ENCODE results near the gene UGDH. TPM values are rescaled to one million over a fixed set of nuclear protein-coding genes. Genes with fewer than 3 reads are reported as not detected.
A peak's percentile ranks its signal among the peaks of the same experiment; 100 is the strongest.

UGDH gene
- 100 to 1,000 TPM; 168 to 335 (median 204) TPM for total RNA-seq

DNA sequence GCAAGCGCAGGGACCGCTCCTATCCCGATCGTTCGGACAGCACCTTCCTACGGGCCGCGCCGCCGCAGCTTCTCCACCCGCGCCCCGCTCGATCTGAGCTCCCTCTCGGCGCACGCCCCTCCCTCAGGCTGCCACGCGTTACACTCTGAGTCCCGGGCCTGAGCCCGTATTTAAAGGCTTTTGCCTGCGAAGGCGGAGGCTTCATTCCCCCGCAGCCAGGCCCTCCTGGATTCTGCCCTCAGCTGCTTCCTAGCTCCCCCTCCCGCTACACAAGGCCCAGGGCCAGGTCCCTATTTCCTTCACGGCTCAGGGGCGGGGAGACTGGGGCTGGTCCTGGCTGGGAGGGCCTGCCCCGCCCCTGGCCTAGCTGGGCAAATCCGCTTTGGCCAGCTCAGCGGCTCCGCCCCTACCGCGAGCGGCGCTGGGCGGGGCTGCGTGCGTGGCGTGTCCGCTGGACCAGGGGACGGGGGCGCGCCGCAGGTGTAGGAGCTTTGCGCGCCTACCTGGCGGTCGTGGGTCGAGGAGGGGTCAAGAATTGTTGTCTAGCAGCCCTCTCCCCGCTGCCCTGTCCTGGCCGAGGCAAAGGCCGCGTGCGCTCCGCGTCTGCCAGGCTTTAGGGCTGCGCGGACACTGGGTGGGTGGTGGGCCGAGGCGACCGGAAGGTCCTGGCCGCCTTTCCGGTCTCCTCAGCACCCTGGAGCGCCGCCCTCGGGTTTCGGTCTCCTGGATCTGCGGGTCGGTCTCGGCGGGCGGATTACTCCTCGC is at the start of gene UGDH:
Gene UGDH, minus strand, starts transcription at position 144 of the 765 bp plus-strand sequence. CDS start 5,927 bp downstream, outside the sequence.
- Histone ChIP-seq H3K4me3 (peak within 1 kb of the TSS; percentile 75 to 97 (median 92)), H3K27me3 (no peaks in the 10 kb centered on the region), H3K4me1 (peaks cover 0 to 11% (median 1%) of the 10 kb centered on the region in 4 donors), H3K9me3 (no peaks in the 10 kb centered on the region), H3K27ac (peak within 1 kb of the TSS; percentile 90 to 95 (median 93)), H3K36me3 (peaks cover 0 to 8% (median 0%) of the 10 kb centered on the region in 3 donors)
- DNase-seq = peak; percentile 94 to 98 (median 97)
- TF ChIP-seq, protein P1, sequence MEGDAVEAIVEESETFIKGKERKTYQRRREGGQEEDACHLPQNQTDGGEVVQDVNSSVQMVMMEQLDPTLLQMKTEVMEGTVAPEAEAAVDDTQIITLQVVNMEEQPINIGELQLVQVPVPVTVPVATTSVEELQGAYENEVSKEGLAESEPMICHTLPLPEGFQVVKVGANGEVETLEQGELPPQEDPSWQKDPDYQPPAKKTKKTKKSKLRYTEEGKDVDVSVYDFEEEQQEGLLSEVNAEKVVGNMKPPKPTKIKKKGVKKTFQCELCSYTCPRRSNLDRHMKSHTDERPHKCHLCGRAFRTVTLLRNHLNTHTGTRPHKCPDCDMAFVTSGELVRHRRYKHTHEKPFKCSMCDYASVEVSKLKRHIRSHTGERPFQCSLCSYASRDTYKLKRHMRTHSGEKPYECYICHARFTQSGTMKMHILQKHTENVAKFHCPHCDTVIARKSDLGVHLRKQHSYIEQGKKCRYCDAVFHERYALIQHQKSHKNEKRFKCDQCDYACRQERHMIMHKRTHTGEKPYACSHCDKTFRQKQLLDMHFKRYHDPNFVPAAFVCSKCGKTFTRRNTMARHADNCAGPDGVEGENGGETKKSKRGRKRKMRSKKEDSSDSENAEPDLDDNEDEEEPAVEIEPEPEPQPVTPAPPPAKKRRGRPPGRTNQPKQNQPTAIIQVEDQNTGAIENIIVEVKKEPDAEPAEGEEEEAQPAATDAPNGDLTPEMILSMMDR (IDR thresholded peaks at IDR 0.05) = peak in 1 of 6 experiments; percentile 15
- TF ChIP-seq POLR2A (IDR thresholded peaks at IDR 0.05) = peak; percentile 98

DNA sequence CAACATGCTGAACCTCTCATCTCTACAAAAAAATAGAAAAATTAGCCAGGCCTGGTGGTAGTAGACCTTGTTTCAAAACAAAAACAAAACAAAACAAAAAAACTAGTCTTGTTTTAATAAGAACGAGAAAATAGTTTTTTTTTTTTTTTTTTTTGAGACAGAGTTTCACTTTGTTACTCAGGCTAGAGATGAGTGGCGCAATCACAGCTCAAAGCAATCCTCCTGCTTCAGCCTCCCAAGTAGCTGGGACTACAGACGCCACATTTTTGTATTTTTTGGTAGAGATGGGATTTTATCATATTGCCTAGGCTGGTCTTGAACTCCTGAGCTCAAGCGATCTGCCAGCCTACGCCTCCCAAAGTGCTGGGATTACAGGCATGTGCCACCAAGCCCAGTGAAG is 47.7 kb upstream of the UGDH start:
- no peak overlapping the region for H3K4me3 ChIP-seq
- peaks cover 0 to 12% (median 0%) of the 10 kb centered on the region in 3 donors for H3K36me3 ChIP-seq
- no peak for TF ChIP-seq POLR2A (IDR thresholded peaks at IDR 0.05)
- TF ChIP-seq, protein P1 (IDR thresholded peaks at IDR 0.05) = no peak
- H3K9me3 ChIP-seq = no peaks in the 10 kb centered on the region
- peaks cover 0 to 2% (median 0%) of the 10 kb centered on the region in 4 donors for H3K4me1 ChIP-seq
- DNase-seq = no peak
- no peak overlapping the region for H3K27ac ChIP-seq
- H3K27me3 ChIP-seq = no peaks in the 10 kb centered on the region

DNA sequence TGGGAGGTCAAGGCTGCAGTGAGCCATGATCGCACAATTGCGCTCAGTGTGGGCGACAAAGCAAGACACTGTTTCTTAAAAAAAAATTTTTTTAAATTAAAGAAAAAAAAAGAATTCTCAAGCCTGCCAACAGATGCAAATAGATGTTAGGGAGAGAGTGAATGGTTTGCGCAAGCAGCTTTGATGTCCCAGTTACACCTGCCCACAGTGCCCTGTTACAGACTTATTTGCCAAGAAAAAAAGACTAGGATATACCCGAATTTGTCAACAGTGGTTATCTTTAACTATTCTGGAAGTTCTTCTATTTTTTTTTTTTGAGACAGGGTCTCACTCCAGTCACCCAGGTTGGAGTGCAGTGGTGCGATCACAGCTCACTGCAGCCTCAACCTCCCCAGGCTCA is 44.3 kb upstream of the UGDH start:
- no peak overlapping the region for H3K4me3 ChIP-seq
- H3K9me3 ChIP-seq = no peaks in the 10 kb centered on the region
- TF ChIP-seq, protein P1 (IDR thresholded peaks at IDR 0.05) = no peak
- TF ChIP-seq POLR2A (IDR thresholded peaks at IDR 0.05) = no peak
- no peak overlapping the region for H3K27ac ChIP-seq
- DNase-seq = no peak
- H3K27me3 ChIP-seq = no peaks in the 10 kb centered on the region
- H3K4me1 ChIP-seq = peaks cover 0 to 15% (median 0%) of the 10 kb centered on the region in 4 donors
- H3K36me3 ChIP-seq = peaks cover 0 to 12% (median 0%) of the 10 kb centered on the region in 3 donors

DNA sequence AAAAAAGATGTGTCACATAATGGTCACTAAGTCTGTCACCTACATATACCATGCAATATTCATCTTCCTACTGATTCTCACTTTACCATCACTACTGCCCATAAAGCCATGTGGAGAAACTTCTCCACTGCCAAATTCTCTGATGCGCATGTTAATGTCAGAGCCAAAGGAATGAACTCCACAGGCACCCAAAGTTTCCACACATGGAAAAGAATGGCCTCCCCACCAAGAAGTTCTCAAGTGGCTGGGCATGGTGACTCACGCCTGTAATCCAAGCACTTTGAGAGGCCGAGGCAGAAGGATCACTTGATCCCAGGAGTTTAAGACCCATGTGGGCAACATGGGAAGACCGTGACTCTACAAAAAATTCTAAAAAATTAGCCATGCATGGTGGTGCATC is 43.8 kb upstream of the UGDH start:
- H3K36me3 ChIP-seq = peaks cover 0 to 15% (median 0%) of the 10 kb centered on the region in 3 donors
- TF ChIP-seq, protein P1 (IDR thresholded peaks at IDR 0.05) = no peak
- TF ChIP-seq POLR2A (IDR thresholded peaks at IDR 0.05) = no peak
- H3K27ac ChIP-seq = no peak overlapping the region

DNA sequence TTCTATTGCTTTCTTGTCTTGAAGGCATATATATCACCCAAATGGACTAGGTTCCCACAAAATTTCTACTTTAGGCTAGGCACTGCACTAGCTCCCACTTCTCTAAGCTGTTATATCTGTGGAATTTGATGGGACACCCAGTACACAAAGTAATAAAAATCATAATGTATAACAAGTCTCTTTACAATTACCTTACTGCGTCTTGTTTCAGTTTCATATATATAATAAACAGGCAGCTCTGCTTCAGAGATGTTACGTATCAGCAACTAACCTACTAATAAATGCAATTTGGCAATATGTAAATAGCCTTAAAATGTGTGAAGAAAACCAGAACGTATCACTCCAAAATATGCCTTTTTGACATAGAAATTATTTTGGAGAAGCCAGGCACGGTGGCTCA is 42.0 kb upstream of the UGDH start:
- peaks cover 0 to 15% (median 0%) of the 10 kb centered on the region in 4 donors for H3K4me1 ChIP-seq
- H3K27ac ChIP-seq = peak overlapping the region in 1 of 4 donors; percentile 36

More for the DNA sequence above, 43.8 kb upstream of the UGDH start:
- Histone ChIP-seq H3K27me3 (no peaks in the 10 kb centered on the region), H3K4me1 (peaks cover 0 to 15% (median 0%) of the 10 kb centered on the region in 4 donors), H3K4me3 (no peak overlapping the region), H3K9me3 (no peaks in the 10 kb centered on the region)
- DNase-seq = no peak

More for the DNA sequence above, 42.0 kb upstream of the UGDH start:
- Histone ChIP-seq H3K9me3 (no peaks in the 10 kb centered on the region), H3K36me3 (peaks cover 0 to 30% (median 0%) of the 10 kb centered on the region in 3 donors), H3K4me3 (peak overlapping the region in 1 of 4 donors; percentile 8), H3K27me3 (no peaks in the 10 kb centered on the region)
- TF ChIP-seq, protein P1 (IDR thresholded peaks at IDR 0.05) = no peak
- no peak for TF ChIP-seq POLR2A (IDR thresholded peaks at IDR 0.05)
- no peak for DNase-seq
